ENCODE results near the gene ACOXL. TPM values are rescaled to one million over a fixed set of nuclear protein-coding genes. Genes with fewer than 3 reads are reported as not detected.

Gene ACOXL
- total RNA-seq, 2 experiments from 2014 or later: not detected

GRCh38 chr2:110869472-110870446, 137.4 kb downstream of the ACOXL start:
- Mint-ChIP-seq H3K27me3 (peaks cover 21% of the 10 kb centered on the region), H3K4me3 (no peak overlapping the region), H3K4me1 (peaks cover 61% of the 10 kb centered on the region), H3K9me3 (peaks cover 4% of the 10 kb centered on the region), H3K27ac (no peak overlapping the region), H3K36me3 (no peaks in the 10 kb centered on the region)
- DNase-seq: no peak

- peaks cover 4% of the 10 kb centered on the region for H3K9me3 Mint-ChIP-seq
- H3K36me3 Mint-ChIP-seq: no peaks in the 10 kb centered on the region
- H3K27me3 Mint-ChIP-seq: peaks cover 21% of the 10 kb centered on the region
- DNase-seq: no peak
- H3K27ac Mint-ChIP-seq: no peak overlapping the region
- no peak overlapping the region for H3K4me3 Mint-ChIP-seq
- peaks cover 54% of the 10 kb centered on the region for H3K4me1 Mint-ChIP-seq
These were observed 138.2 kb downstream of the ACOXL start for GRCh38 chr2:110870545-110870944.

GRCh38 chr2:110871637-110872036, 139.3 kb downstream of the ACOXL start:
- Mint-ChIP-seq H3K27ac (no peak overlapping the region), H3K36me3 (no peaks in the 10 kb centered on the region), H3K4me3 (no peak overlapping the region), H3K27me3 (peaks cover 21% of the 10 kb centered on the region), H3K9me3 (no peaks in the 10 kb centered on the region), H3K4me1 (peaks cover 46% of the 10 kb centered on the region)
- DNase-seq: peak; percentile 29

- H3K27me3 Mint-ChIP-seq: peaks cover 14% of the 10 kb centered on the region
- H3K36me3 Mint-ChIP-seq: no peaks in the 10 kb centered on the region
- H3K9me3 Mint-ChIP-seq: no peaks in the 10 kb centered on the region
- no peak for DNase-seq
- H3K4me1 Mint-ChIP-seq: peaks cover 46% of the 10 kb centered on the region
- H3K4me3 Mint-ChIP-seq: no peak overlapping the region
- H3K27ac Mint-ChIP-seq: no peak overlapping the region
These were observed 140.1 kb downstream of the ACOXL start for GRCh38 chr2:110872521-110872920.

GRCh38 chr2:110873056-110873502, 140.7 kb downstream of the ACOXL start:
- H3K4me3 Mint-ChIP-seq: no peak overlapping the region
- H3K27ac Mint-ChIP-seq: no peak overlapping the region
- DNase-seq: no peak
- peaks cover 18% of the 10 kb centered on the region for H3K27me3 Mint-ChIP-seq
- peaks cover 2% of the 10 kb centered on the region for H3K9me3 Mint-ChIP-seq
- H3K36me3 Mint-ChIP-seq: peaks cover 3% of the 10 kb centered on the region
- peaks cover 48% of the 10 kb centered on the region for H3K4me1 Mint-ChIP-seq

GRCh38 chr2:110873597-110874452, 141.5 kb downstream of the ACOXL start:
- peaks cover 17% of the 10 kb centered on the region for H3K27me3 Mint-ChIP-seq
- H3K4me1 Mint-ChIP-seq: peaks cover 48% of the 10 kb centered on the region

GRCh38 chr2:110874453-110875383, 142.3 kb downstream of the ACOXL start:
- Mint-ChIP-seq H3K36me3 (peaks cover 5% of the 10 kb centered on the region), H3K4me3 (no peak overlapping the region), H3K4me1 (peaks cover 44% of the 10 kb centered on the region), H3K27ac (no peak overlapping the region), H3K9me3 (peaks cover 6% of the 10 kb centered on the region), H3K27me3 (peaks cover 15% of the 10 kb centered on the region)
- no peak for DNase-seq

More at GRCh38 chr2:110873597-110874452, 141.5 kb downstream of the ACOXL start:
- DNase-seq: no peak
- Mint-ChIP-seq H3K9me3 (peaks cover 6% of the 10 kb centered on the region), H3K4me3 (no peak overlapping the region), H3K36me3 (peaks cover 5% of the 10 kb centered on the region), H3K27ac (no peak overlapping the region)

- H3K9me3 Mint-ChIP-seq: peaks cover 8% of the 10 kb centered on the region
- DNase-seq: no peak
- no peak overlapping the region for H3K4me3 Mint-ChIP-seq
- no peak overlapping the region for H3K27ac Mint-ChIP-seq
- peaks cover 43% of the 10 kb centered on the region for H3K4me1 Mint-ChIP-seq
- peaks cover 5% of the 10 kb centered on the region for H3K36me3 Mint-ChIP-seq
- peaks cover 16% of the 10 kb centered on the region for H3K27me3 Mint-ChIP-seq
These were observed 143.0 kb downstream of the ACOXL start for GRCh38 chr2:110875384-110875725.

GRCh38 chr2:110876167-110876999, 144.0 kb downstream of the ACOXL start:
- Mint-ChIP-seq H3K27ac (no peak overlapping the region), H3K4me1 (peaks cover 37% of the 10 kb centered on the region), H3K36me3 (peaks cover 5% of the 10 kb centered on the region), H3K9me3 (peaks cover 11% of the 10 kb centered on the region), H3K27me3 (peaks cover 17% of the 10 kb centered on the region), H3K4me3 (no peak overlapping the region)
- no peak for DNase-seq

GRCh38 chr2:110877031-110877827, 144.9 kb downstream of the ACOXL start:
- H3K4me1 Mint-ChIP-seq: peaks cover 36% of the 10 kb centered on the region
- peaks cover 17% of the 10 kb centered on the region for H3K27me3 Mint-ChIP-seq
- peaks cover 7% of the 10 kb centered on the region for H3K36me3 Mint-ChIP-seq
- no peak overlapping the region for H3K27ac Mint-ChIP-seq
- DNase-seq: no peak
- H3K4me3 Mint-ChIP-seq: no peak overlapping the region
- H3K9me3 Mint-ChIP-seq: peaks cover 16% of the 10 kb centered on the region

GRCh38 chr2:110878150-110878549, 145.8 kb downstream of the ACOXL start:
- no peak for DNase-seq
- H3K27me3 Mint-ChIP-seq: peaks cover 17% of the 10 kb centered on the region
- H3K4me3 Mint-ChIP-seq: no peak overlapping the region
- peaks cover 16% of the 10 kb centered on the region for H3K9me3 Mint-ChIP-seq
- peaks cover 31% of the 10 kb centered on the region for H3K4me1 Mint-ChIP-seq
- H3K27ac Mint-ChIP-seq: no peak overlapping the region
- H3K36me3 Mint-ChIP-seq: peaks cover 7% of the 10 kb centered on the region

- Mint-ChIP-seq H3K4me1 (peaks cover 17% of the 10 kb centered on the region), H3K27ac (peak overlapping the region; percentile 29), H3K27me3 (peaks cover 24% of the 10 kb centered on the region), H3K4me3 (no peak overlapping the region), H3K36me3 (peaks cover 7% of the 10 kb centered on the region), H3K9me3 (peaks cover 16% of the 10 kb centered on the region)
- peak; percentile 36 for DNase-seq
These were observed 149.5 kb downstream of the ACOXL start for GRCh38 chr2:110881908-110882307.

- peaks cover 11% of the 10 kb centered on the region for H3K9me3 Mint-ChIP-seq
- H3K27ac Mint-ChIP-seq: no peak overlapping the region
- peaks cover 2% of the 10 kb centered on the region for H3K36me3 Mint-ChIP-seq
- peaks cover 16% of the 10 kb centered on the region for H3K27me3 Mint-ChIP-seq
- H3K4me3 Mint-ChIP-seq: no peak overlapping the region
- H3K4me1 Mint-ChIP-seq: peaks cover 9% of the 10 kb centered on the region
- DNase-seq: no peak
These were observed 151.0 kb downstream of the ACOXL start for GRCh38 chr2:110883406-110883805.

Data from activated naive CD8-positive, alpha-beta T cell treated with anti-CD3 and anti-CD28 coated beads for 36 hours (primary cell).